WERI-Rb-1 (cell line): ENCODE data around the gene BRI3BP.

Experiments used
- DNase-seq: peaks from one replicate; pipeline ENCODE4 v3.0.0-alpha.2; 2020
- H3K27ac ChIP-seq: fragments of 250-450 bp; sonication (Bioruptor Pico); 2 replicates; pipeline ENCODE4 v1.5.1; 2020; ENCODE audit warnings: mild to moderate bottlenecking, moderate library complexity
- H3K27me3 ChIP-seq: fragments of 250-450 bp; sonication (Bioruptor Pico); 2 replicates; pipeline ENCODE4 v1.5.1; 2021; ENCODE audit warnings: mild to moderate bottlenecking, low read depth, moderate library complexity; ENCODE audit not compliant: insufficient read depth, severe bottlenecking
- H3K36me3 ChIP-seq: fragments of 250-450 bp; sonication (Bioruptor Pico); 2 replicates; pipeline ENCODE4 v1.5.1; 2020; ENCODE audit warnings: mild to moderate bottlenecking, moderate library complexity
- H3K4me3 ChIP-seq: 2 replicates; pipeline ENCODE4 v1.5.1; 2011; ENCODE audit warnings: low read depth, mild to moderate bottlenecking, control low read depth, low read length
- H3K9me3 ChIP-seq: fragments of 250-450 bp; sonication (Bioruptor Pico); 2 replicates; pipeline ENCODE4 v1.5.1; 2021; ENCODE audit warnings: mild to moderate bottlenecking, moderate library complexity; ENCODE audit not compliant: severe bottlenecking
- TF ChIP-seq, protein P1 (sequence below): IDR thresholded peaks from 2 replicates; pipeline ENCODE4 v1.5.1; 2011; ENCODE audit warnings: low read depth, mild to moderate bottlenecking, control low read depth, inconsistent platforms, low read length

BRI3BP gene, protein sequence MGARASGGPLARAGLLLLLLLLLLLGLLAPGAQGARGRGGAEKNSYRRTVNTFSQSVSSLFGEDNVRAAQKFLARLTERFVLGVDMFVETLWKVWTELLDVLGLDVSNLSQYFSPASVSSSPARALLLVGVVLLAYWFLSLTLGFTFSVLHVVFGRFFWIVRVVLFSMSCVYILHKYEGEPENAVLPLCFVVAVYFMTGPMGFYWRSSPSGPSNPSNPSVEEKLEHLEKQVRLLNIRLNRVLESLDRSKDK

DNA sequence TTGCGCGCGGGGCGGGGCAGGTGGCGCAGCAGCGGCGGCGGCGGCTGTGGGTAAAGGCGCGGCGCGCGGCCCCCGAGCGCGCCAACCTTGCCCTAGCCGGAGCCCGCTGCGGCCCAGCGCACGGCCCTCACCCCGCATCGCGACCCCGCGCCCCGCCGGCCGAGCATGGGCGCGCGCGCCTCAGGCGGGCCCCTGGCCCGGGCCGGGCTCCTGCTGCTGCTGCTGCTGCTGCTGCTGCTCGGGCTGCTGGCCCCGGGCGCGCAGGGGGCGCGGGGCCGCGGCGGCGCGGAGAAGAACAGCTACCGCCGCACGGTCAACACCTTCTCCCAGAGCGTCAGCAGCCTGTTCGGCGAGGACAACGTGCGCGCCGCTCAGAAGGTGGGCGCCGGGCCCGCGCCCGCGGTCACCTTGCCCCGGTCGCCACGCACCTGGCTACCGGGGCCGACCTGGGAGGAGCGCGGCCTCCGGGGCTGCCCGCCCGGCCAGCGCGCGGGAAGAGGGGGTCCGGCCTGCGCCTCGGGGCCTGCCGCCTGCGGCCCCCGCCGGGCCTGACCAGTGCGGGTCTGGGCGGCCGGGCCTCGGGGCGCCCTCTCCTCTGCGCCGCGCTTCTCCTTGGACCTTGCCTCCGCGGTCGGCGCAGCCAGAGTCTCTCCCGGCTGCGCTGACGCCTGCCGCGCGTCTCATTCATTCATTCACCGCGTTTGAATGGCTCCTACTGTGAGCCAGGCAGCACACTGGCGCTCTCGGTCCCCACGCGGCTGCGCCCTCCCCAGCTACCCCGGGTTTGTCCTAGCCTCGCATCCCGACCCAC is at the start of gene BRI3BP:
Gene BRI3BP (plus strand): TSS at position 20 of the 811 bp plus-strand sequence. CDS start 146 bp downstream, at position 166.
- peak within 1 kb of the TSS; percentile 89 for H3K27ac ChIP-seq

DNA sequence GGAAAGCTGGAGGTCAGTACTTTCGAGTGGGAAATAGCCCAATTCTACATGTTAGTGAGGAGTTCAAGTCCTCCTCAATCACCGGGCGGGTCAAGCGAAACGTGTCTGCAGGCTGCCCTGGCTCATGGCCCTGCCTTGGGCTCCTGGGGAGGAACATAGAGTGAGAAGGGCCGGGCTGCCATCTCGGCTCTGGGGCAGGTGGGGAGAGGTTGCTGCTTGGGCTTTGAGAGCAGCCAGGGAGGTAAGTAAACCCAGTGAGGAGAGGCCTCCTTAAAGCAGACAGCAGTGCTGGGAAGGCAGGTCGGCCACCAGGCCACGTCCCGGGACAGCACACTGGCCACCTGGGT is 47.0 kb upstream of the BRI3BP start:
- Histone ChIP-seq H3K27me3 (no peaks in the 10 kb centered on the region), H3K36me3 (peaks cover 13% of the 10 kb centered on the region; the same call in 1 of the 2 replicates), H3K9me3 (no peaks in the 10 kb centered on the region), H3K27ac (no peak overlapping the region), H3K4me3 (no peak overlapping the region)
- TF ChIP-seq, protein P1, sequence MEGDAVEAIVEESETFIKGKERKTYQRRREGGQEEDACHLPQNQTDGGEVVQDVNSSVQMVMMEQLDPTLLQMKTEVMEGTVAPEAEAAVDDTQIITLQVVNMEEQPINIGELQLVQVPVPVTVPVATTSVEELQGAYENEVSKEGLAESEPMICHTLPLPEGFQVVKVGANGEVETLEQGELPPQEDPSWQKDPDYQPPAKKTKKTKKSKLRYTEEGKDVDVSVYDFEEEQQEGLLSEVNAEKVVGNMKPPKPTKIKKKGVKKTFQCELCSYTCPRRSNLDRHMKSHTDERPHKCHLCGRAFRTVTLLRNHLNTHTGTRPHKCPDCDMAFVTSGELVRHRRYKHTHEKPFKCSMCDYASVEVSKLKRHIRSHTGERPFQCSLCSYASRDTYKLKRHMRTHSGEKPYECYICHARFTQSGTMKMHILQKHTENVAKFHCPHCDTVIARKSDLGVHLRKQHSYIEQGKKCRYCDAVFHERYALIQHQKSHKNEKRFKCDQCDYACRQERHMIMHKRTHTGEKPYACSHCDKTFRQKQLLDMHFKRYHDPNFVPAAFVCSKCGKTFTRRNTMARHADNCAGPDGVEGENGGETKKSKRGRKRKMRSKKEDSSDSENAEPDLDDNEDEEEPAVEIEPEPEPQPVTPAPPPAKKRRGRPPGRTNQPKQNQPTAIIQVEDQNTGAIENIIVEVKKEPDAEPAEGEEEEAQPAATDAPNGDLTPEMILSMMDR: no peak
- no peak for DNase-seq

More for the DNA sequence above, at the start of gene BRI3BP:
- TF ChIP-seq, protein P1: no peak
- Histone ChIP-seq H3K4me3 (peak within 1 kb of the TSS; percentile 67), H3K36me3 (peaks cover 12% of the 10 kb centered on the region), H3K9me3 (no peaks in the 10 kb centered on the region), H3K27me3 (no peaks in the 10 kb centered on the region)
- peak; percentile 72 for DNase-seq

DNA sequence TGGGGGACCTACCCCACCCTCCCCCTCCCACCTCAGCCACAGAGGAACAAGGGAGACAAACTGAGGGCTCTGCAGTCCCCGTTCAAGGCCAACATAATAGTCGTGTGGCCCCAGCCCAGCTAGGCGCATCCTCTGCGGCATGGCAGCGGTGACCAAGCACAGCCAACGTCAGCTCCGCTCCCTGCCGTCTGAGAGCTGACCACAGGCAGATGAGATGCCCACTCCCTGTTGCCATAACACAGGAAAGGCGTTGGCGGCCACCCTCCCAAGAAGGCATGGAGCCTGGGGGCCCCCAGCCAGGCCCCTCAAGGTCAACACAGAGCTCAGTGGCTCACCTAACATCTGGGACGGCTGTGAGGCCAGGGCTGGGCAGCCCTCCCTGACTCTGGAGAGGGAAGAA is 46.4 kb upstream of the BRI3BP start:
- Histone ChIP-seq H3K27ac (no peak overlapping the region), H3K36me3 (peaks cover 14% of the 10 kb centered on the region; the same call in 1 of the 2 replicates), H3K9me3 (no peaks in the 10 kb centered on the region), H3K4me3 (no peak overlapping the region), H3K27me3 (no peaks in the 10 kb centered on the region)
- no peak for DNase-seq
- TF ChIP-seq, protein P1: no peak

DNA sequence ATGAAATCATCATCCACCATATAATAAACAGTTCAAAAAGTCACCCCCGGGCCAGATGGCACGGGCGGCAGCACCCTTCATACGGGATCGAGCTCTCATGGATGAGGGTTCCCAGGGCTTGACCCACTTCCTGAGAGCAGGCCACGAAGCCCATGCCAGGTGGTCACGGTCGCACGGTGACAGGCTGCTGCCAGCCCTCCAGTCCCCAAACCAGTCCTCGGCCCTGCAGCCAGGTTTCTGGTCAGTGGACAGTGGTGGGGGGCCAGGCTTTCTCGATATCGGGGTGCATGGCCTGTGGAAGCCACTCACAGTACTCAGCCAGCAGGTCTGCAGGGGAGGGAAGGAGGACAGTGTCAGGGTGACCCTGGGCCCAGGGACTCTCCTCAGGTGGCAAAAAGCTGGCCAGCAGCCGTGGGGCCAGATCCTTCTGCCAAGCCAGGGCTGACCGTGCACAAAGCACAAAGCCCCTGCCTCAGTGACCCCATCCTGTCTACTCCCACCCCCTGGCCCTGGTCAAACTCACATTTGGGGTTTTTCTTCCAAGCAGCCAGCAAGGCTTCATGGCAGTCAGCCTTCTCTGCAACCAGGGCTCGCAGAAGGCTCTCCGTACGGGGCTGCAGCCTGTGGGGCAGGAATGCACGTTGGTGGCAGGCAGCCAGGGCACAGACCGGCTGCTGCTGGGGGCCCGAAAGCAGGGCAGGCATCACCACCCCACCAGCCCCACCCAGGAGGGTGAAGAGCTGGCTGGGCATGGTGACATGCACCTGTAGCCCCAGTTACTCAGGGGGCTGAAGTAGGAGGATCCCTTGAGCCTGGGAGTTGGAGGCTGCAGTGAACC is 45.7 kb upstream of the BRI3BP start:
- no peak for DNase-seq
- Histone ChIP-seq H3K27ac (no peak overlapping the region), H3K4me3 (no peak overlapping the region), H3K27me3 (no peaks in the 10 kb centered on the region), H3K9me3 (no peaks in the 10 kb centered on the region), H3K36me3 (peaks cover 14% of the 10 kb centered on the region; the same call in 1 of the 2 replicates)
- TF ChIP-seq, protein P1: no peak

DNA sequence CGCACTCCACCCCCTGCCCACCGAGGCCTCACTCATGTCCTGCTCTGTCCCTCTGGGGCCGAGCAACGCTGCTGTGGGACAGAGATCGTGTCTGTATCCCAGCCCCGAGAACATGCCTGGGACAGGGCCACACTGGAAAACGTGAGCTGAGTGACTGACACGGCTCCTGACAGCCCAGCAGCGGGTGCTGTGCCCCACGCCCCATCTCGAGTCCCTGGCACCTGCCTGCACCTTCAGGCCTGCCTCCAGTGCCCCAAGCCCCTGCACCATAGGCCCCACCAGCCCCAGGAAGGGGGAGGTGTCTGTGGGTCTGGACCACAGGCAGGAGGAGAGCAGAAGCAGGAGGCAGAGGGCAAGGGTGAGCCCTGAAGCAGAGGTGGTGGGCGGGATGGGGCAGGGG is 44.4 kb upstream of the BRI3BP start:
- Histone ChIP-seq H3K27me3 (no peaks in the 10 kb centered on the region), H3K4me3 (no peak overlapping the region), H3K36me3 (peaks cover 14% of the 10 kb centered on the region; the same call in 1 of the 2 replicates), H3K9me3 (no peaks in the 10 kb centered on the region), H3K27ac (no peak overlapping the region)
- DNase-seq: no peak
- TF ChIP-seq, protein P1: no peak
